Colonic mucosa (tissue), 4 donors: Measurements from ENCODE around the gene CLEC16A. TPM values are rescaled to one million over a fixed set of nuclear protein-coding genes. Genes with fewer than 3 reads are reported as not detected.

Source experiments
- DNase-seq: peaks from one replicate; pipeline ENCODE4 v3.0.0-alpha.2; 2020
- H3K27ac ChIP-seq: fragments of 200-600 bp; one replicate; pipeline ENCODE4 v1.8.0; 2021
- H3K27me3 ChIP-seq: fragments of 200-600 bp; one replicate; pipeline ENCODE4 v1.8.0; 2021
- H3K36me3 ChIP-seq: fragments of 200-600 bp; one replicate; pipeline ENCODE4 v1.8.0; 2021
- H3K4me1 ChIP-seq: fragments of 200-600 bp; one replicate; pipeline ENCODE4 v1.8.0; 2021; ENCODE audit warnings: mild to moderate bottlenecking
- H3K4me3 ChIP-seq: fragments of 200-600 bp; one replicate; pipeline ENCODE4 v1.8.0; 2021
- H3K9ac ChIP-seq, 2 donors: one replicate each; pipeline ENCODE4 v1.7.0; 2013; ENCODE audit warnings: control low read depth in 2 of 2, low read depth in 2 of 2, low read length in 2 of 2
- H3K9me3 ChIP-seq: fragments of 200-600 bp; one replicate; pipeline ENCODE4 v1.8.0; 2021
- CTCF ChIP-seq: fragments of 200-600 bp; IDR thresholded peaks from one replicate; pipeline ENCODE4 v1.8.0; 2022; ENCODE audit warnings: antibody characterized with exemption, mild to moderate bottlenecking
- intact Hi-C: fragments of 100-400 bp; cut with DNase I; formaldehyde crosslinking; loops from one replicate; pipeline ENCODE4 v1.14.1; 2022
- total RNA-seq, 2 donors: library from RNA; stranded (reverse); fragmentation: NEBNext Ultra II Directional in 1 of 2; extraction: Animal tissue kit (Norgen Biotek cat#: 25700) in 1 of 2; gene quantifications; one replicate each; pipeline ENCODE4 v1.2.1, GENCODE V29; 2021
- donor health status: healthy.
- donor health status: DM: no; HTN: no; CAD: no.
- donor health status: DM: no; HTN: no; CAD: no.

Gene CLEC16A
- total RNA-seq, 2 donors from 2014 or later = 24.9 to 29.6 TPM

- Histone ChIP-seq H3K4me3 (no peak overlapping the region), H3K9me3 (no peaks in the 10 kb centered on the region), H3K36me3 (no peaks in the 10 kb centered on the region), H3K4me1 (peaks cover 5% of the 10 kb centered on the region), H3K27me3 (no peaks in the 10 kb centered on the region), H3K9ac (no peak overlapping the region), H3K27ac (no peak overlapping the region)
- intact Hi-C loops = no loop called here
- DNase-seq = no peak
- no peak for TF ChIP-seq CTCF
Measured at GRCh38 chr16:11073407-11073999, 129.1 kb downstream of the CLEC16A start.

- H3K27ac ChIP-seq = no peak overlapping the region
- no peak for DNase-seq
- no peak for TF ChIP-seq CTCF
- intact Hi-C loops = no loop called here
- H3K4me3 ChIP-seq = no peak overlapping the region
- H3K9ac ChIP-seq = no peak overlapping the region
- H3K36me3 ChIP-seq = no peaks in the 10 kb centered on the region
- no peaks in the 10 kb centered on the region for H3K27me3 ChIP-seq
- no peaks in the 10 kb centered on the region for H3K9me3 ChIP-seq
- H3K4me1 ChIP-seq = peaks cover 11% of the 10 kb centered on the region
Measured at GRCh38 chr16:11074131-11074530, 129.8 kb downstream of the CLEC16A start.

GRCh38 chr16:11075163-11075562 is 130.8 kb downstream of the CLEC16A start:
- Histone ChIP-seq H3K27me3 (no peaks in the 10 kb centered on the region), H3K4me1 (peaks cover 21% of the 10 kb centered on the region), H3K36me3 (no peaks in the 10 kb centered on the region), H3K9me3 (no peaks in the 10 kb centered on the region), H3K9ac (no peak overlapping the region), H3K27ac (no peak overlapping the region), H3K4me3 (no peak overlapping the region)
- TF ChIP-seq CTCF = no peak
- intact Hi-C loops = no loop called here
- DNase-seq = no peak

- no peak for DNase-seq
Measured at GRCh38 chr16:11076259-11077018, 132.1 kb downstream of the CLEC16A start.

More at GRCh38 chr16:11076259-11077018, 132.1 kb downstream of the CLEC16A start:
- no peaks in the 10 kb centered on the region for H3K27me3 ChIP-seq
- H3K4me1 ChIP-seq = peaks cover 25% of the 10 kb centered on the region
- no peak overlapping the region for H3K4me3 ChIP-seq
- no peak overlapping the region for H3K27ac ChIP-seq
- intact Hi-C loops = no loop called here
- no peak overlapping the region for H3K9ac ChIP-seq
- no peaks in the 10 kb centered on the region for H3K9me3 ChIP-seq
- H3K36me3 ChIP-seq = no peaks in the 10 kb centered on the region
- no peak for TF ChIP-seq CTCF
